Measurements from ENCODE around the gene CCDC50. TPM values are rescaled to one million over a fixed set of nuclear protein-coding genes. Genes with fewer than 3 reads are reported as not detected.

CCDC50 gene
- total and polyA plus RNA-seq, 2 experiments from 2014 or later: 31.6 to 49.6 TPM

GRCh38 chr3:191292243-191293015 is 36.8 kb upstream of the CCDC50 start:
- Histone ChIP-seq H3K4me1 (ENCODE audit: insufficient read depth) (no peaks in the 10 kb centered on the region), H3K36me3 (replicated peaks; ENCODE audit: insufficient read depth, low read depth) (no peaks in the 10 kb centered on the region), H4K20me1 (ENCODE audit: insufficient read depth, poor library complexity, severe bottlenecking) (no peaks in the 10 kb centered on the region), H3K79me2 (no peaks in the 10 kb centered on the region), H3K4me2 (no peak overlapping the region), H2AFZ (no peak overlapping the region), H3K4me3 (no peak overlapping the region), H3K9me3 (ENCODE audit: low read depth) (no peaks in the 10 kb centered on the region), H3K27me3 (no peaks in the 10 kb centered on the region), H3K9me2 (replicated peaks; ENCODE audit: insufficient read depth) (no peaks in the 10 kb centered on the region), H3K27ac (no peak overlapping the region)
- WGBS (ENCODE audit: low lambda C conversion rate, missing lambda C conversion rate): 87% methylated on average over 5 of the region's 5 CpGs
- TF ChIP-seq EZH2phosphoT487 (IDR thresholded peaks at IDR 0.05; ENCODE audit: low read depth, severe bottlenecking, unreplicated experiment): no peak
- TF ChIP-seq EZH2 (IDR thresholded peaks at IDR 0.05; ENCODE audit: borderline replicate concordance): no peak
- TF ChIP-seq CTCF (IDR thresholded peaks at IDR 0.05; ENCODE audit: poor library complexity): no peak
- no peak for DNase-seq (ENCODE audit: low spot score)

GRCh38 chr3:191294291-191294690 is 34.9 kb upstream of the CCDC50 start:
- TF ChIP-seq EZH2 (IDR thresholded peaks at IDR 0.05; ENCODE audit: borderline replicate concordance) (no peak), CTCF (IDR thresholded peaks at IDR 0.05; ENCODE audit: poor library complexity) (no peak), EZH2phosphoT487 (IDR thresholded peaks at IDR 0.05; ENCODE audit: low read depth, severe bottlenecking, unreplicated experiment) (no peak)
- H3K36me3 ChIP-seq (replicated peaks; ENCODE audit: insufficient read depth, low read depth): no peaks in the 10 kb centered on the region
- no peak overlapping the region for H3K4me2 ChIP-seq
- H3K27ac ChIP-seq: no peak overlapping the region
- H4K20me1 ChIP-seq (ENCODE audit: insufficient read depth, poor library complexity, severe bottlenecking): no peaks in the 10 kb centered on the region
- H3K9me2 ChIP-seq (replicated peaks; ENCODE audit: insufficient read depth): no peaks in the 10 kb centered on the region
- no peak overlapping the region for H2AFZ ChIP-seq
- H3K4me1 ChIP-seq (ENCODE audit: insufficient read depth): no peaks in the 10 kb centered on the region
- WGBS (ENCODE audit: low lambda C conversion rate, missing lambda C conversion rate): 88% methylated on average over 1 of the region's 1 CpG
- H3K27me3 ChIP-seq: no peaks in the 10 kb centered on the region
- no peaks in the 10 kb centered on the region for H3K79me2 ChIP-seq
- DNase-seq (ENCODE audit: low spot score): no peak
- no peaks in the 10 kb centered on the region for H3K9me3 ChIP-seq (ENCODE audit: low read depth)
- no peak overlapping the region for H3K4me3 ChIP-seq

GRCh38 chr3:191296041-191296541 is 33.1 kb upstream of the CCDC50 start:
- Histone ChIP-seq H4K20me1 (ENCODE audit: insufficient read depth, poor library complexity, severe bottlenecking) (no peaks in the 10 kb centered on the region), H3K36me3 (replicated peaks; ENCODE audit: insufficient read depth, low read depth) (no peaks in the 10 kb centered on the region), H3K9me2 (replicated peaks; ENCODE audit: insufficient read depth) (no peaks in the 10 kb centered on the region), H3K79me2 (no peaks in the 10 kb centered on the region), H2AFZ (no peak overlapping the region), H3K27me3 (no peaks in the 10 kb centered on the region), H3K9me3 (ENCODE audit: low read depth) (no peaks in the 10 kb centered on the region), H3K4me3 (no peak overlapping the region), H3K27ac (no peak overlapping the region), H3K4me1 (ENCODE audit: insufficient read depth) (no peaks in the 10 kb centered on the region), H3K4me2 (no peak overlapping the region)
- no peak for DNase-seq (ENCODE audit: low spot score)
- 67% methylated on average over 4 of the region's 4 CpGs for WGBS (ENCODE audit: low lambda C conversion rate, missing lambda C conversion rate)
- no peak for TF ChIP-seq EZH2phosphoT487 (IDR thresholded peaks at IDR 0.05; ENCODE audit: low read depth, severe bottlenecking, unreplicated experiment)
- TF ChIP-seq CTCF (IDR thresholded peaks at IDR 0.05; ENCODE audit: poor library complexity): no peak
- no peak for TF ChIP-seq EZH2 (IDR thresholded peaks at IDR 0.05; ENCODE audit: borderline replicate concordance)

Measured in hepatocyte (in vitro differentiated cells).